GM18867 (cell line): ENCODE measurements around the gene TPRX1.
"Not testable (repeated sequence)": the region's sequence is repeated elsewhere in the genome, so short reads cannot be mapped to it uniquely, and the experiment has no call there.

ENCODE experiments used
- ATAC-seq: cut with Tn5 transposase; IDR thresholded peaks from one replicate; pipeline ENCODE4 v1.9.1; 2021; ENCODE audit warnings: mild to moderate bottlenecking, moderate library complexity; ENCODE audit not compliant: unreplicated experiment

The TPRX1 gene

GRCh38 chr19:47804451-47804850, at the start of gene TPRX1:
Gene TPRX1, minus strand, starts transcription at chr19:47804551. Its CDS starts 12 bp downstream, at chr19:47804539.
- not testable (repeated sequence) for ATAC-seq

GRCh38 chr19:47853003-47853402, 48.7 kb upstream of the TPRX1 start:
- no peak for ATAC-seq

GRCh38 chr19:47848823-47849473, 44.6 kb upstream of the TPRX1 start:
- no peak for ATAC-seq

GRCh38 chr19:47848425-47848822, 44.1 kb upstream of the TPRX1 start:
- no peak for ATAC-seq

GRCh38 chr19:47842941-47843340, 38.6 kb upstream of the TPRX1 start:
- ATAC-seq, result no peak

- no peak for ATAC-seq
These were observed 35.6 kb upstream of the TPRX1 start for GRCh38 chr19:47839913-47840312.

- ATAC-seq, result no peak
These were observed 35.1 kb upstream of the TPRX1 start for GRCh38 chr19:47839411-47839810.

GRCh38 chr19:47836038-47836437, 31.7 kb upstream of the TPRX1 start:
- no peak for ATAC-seq

- no peak for ATAC-seq
These were observed 28.4 kb upstream of the TPRX1 start for GRCh38 chr19:47832723-47833122.

GRCh38 chr19:47826800-47827199, 22.4 kb upstream of the TPRX1 start:
- no peak for ATAC-seq

- no peak for ATAC-seq
These were observed 20.0 kb upstream of the TPRX1 start for GRCh38 chr19:47824396-47824795.

- ATAC-seq, result no peak
These were observed 17.2 kb upstream of the TPRX1 start, which contains the start of gene CRX for GRCh38 chr19:47821460-47822020. Gene CRX, plus strand, starts transcription at chr19:47821937. Its CDS starts 12,507 bp downstream, at chr19:47834444.

- ATAC-seq, result no peak
These were observed 16.1 kb upstream of the TPRX1 start for GRCh38 chr19:47820410-47820809.

- ATAC-seq, result no peak
These were observed 15.5 kb upstream of the TPRX1 start for GRCh38 chr19:47819858-47820257.

- not testable (repeated sequence) for ATAC-seq
These were observed 13.9 kb upstream of the TPRX1 start for GRCh38 chr19:47818221-47818620.

GRCh38 chr19:47816270-47816669, 11.9 kb upstream of the TPRX1 start:
- ATAC-seq, result not testable (repeated sequence)

GRCh38 chr19:47813995-47814328, 9.6 kb upstream of the TPRX1 start:
- no peak for ATAC-seq

- ATAC-seq, result no peak
These were observed 9.1 kb upstream of the TPRX1 start for GRCh38 chr19:47813304-47813994.

- no peak for ATAC-seq
These were observed 2.1 kb upstream of the TPRX1 start for GRCh38 chr19:47806435-47806834.

- ATAC-seq, result no peak
These were observed 962 bp upstream of the TPRX1 start for GRCh38 chr19:47805313-47805712.

GRCh38 chr19:47803671-47804070, 680 bp downstream of the TPRX1 start:
- ATAC-seq, result not testable (repeated sequence)

- not testable (repeated sequence) for ATAC-seq
These were observed 1.2 kb downstream of the TPRX1 start for GRCh38 chr19:47803148-47803547.
